Uterus (tissue), 2 donors: Measurements from ENCODE around the gene CIB2.

Experiments
- CTCF ChIP-seq, 4 experiments: fragments of 200-600 bp in 2 of 4; fragments of 450-650 bp in 2 of 4; sonication (generic) in 2 of 4; IDR thresholded peaks; one replicate each; pipeline ENCODE4 v1.5.1; 2016 to 2019; ENCODE audit warnings: antibody characterized with exemption in 4 of 4, mild to moderate bottlenecking in 2 of 4, moderate library complexity in 1 of 4
- POLR2A ChIP-seq, 2 donors: fragments of 450-650 bp; IDR thresholded peaks; one replicate each; pipeline ENCODE4 v1.6.1; 2016; ENCODE audit warnings: antibody characterized with exemption in 2 of 2, mild to moderate bottlenecking in 1 of 2, moderate library complexity in 1 of 2

- TF ChIP-seq CTCF (IDR thresholded peaks at IDR 0.05) (no peak), POLR2A (IDR thresholded peaks at IDR 0.05) (no peak)
Observed at GRCh38 chr15:78174401-78174800, 43.2 kb upstream of the CIB2 start.
